Trophoblast cell (in vitro differentiated cells and primary cell): Measurements from ENCODE around the gene SUSD5.

Source experiments
- DNase-seq, 2 donors: peaks; one replicate each; pipeline ENCODE4 v3.0.0-alpha.2; 2016
- H2AFZ ChIP-seq: 2 replicates; pipeline ENCODE4 v1.6.1; 2013; ENCODE audit warnings: low read length, moderate library complexity, mild to moderate bottlenecking; ENCODE audit not compliant: insufficient read depth, poor library complexity
- H2AK5ac ChIP-seq: 2 replicates; pipeline ENCODE4 v1.6.1; 2013; ENCODE audit warnings: mild to moderate bottlenecking, low read length
- H2BK120ac ChIP-seq: 2 replicates; pipeline ENCODE4 v1.6.1; 2013; ENCODE audit warnings: low read length, mild to moderate bottlenecking, moderate library complexity; ENCODE audit not compliant: insufficient read depth, poor library complexity
- H2BK12ac ChIP-seq: 2 replicates; pipeline ENCODE4 v1.6.1; 2013; ENCODE audit warnings: mild to moderate bottlenecking, low read length, moderate library complexity
- H2BK5ac ChIP-seq: 2 replicates; pipeline ENCODE4 v1.6.1; 2013; ENCODE audit warnings: low read length, low read depth, moderate library complexity, mild to moderate bottlenecking; ENCODE audit not compliant: poor library complexity
- H3K14ac ChIP-seq: 2 replicates; pipeline ENCODE4 v1.6.1; 2013; ENCODE audit warnings: mild to moderate bottlenecking, low read length
- H3K18ac ChIP-seq: 2 replicates; pipeline ENCODE4 v1.6.1; 2013; ENCODE audit warnings: mild to moderate bottlenecking, low read length
- H3K23ac ChIP-seq: 2 replicates; pipeline ENCODE4 v1.6.1; 2013; ENCODE audit warnings: low read length
- H3K27ac ChIP-seq: 2 replicates; pipeline ENCODE4 v1.5.1; 2013; ENCODE audit warnings: low read depth, mild to moderate bottlenecking, inconsistent platforms, low read length, moderate library complexity
- H3K27me3 ChIP-seq: 2 replicates; pipeline ENCODE4 v1.6.1; 2013; ENCODE audit warnings: inconsistent platforms, mild to moderate bottlenecking, low read length, moderate library complexity; ENCODE audit not compliant: insufficient read depth
- H3K36me3 ChIP-seq, 2 experiments: 1 replicate in 1 of 2; 2 replicates in 1 of 2; pipeline ENCODE4 v1.6.1; 2013; ENCODE audit warnings: low read length in 2 of 2, mild to moderate bottlenecking in 2 of 2, moderate library complexity in 1 of 2; ENCODE audit not compliant: insufficient read depth in 2 of 2, control insufficient read depth in 1 of 2
- H3K4ac ChIP-seq: 2 replicates; pipeline ENCODE4 v1.6.1; 2013; ENCODE audit warnings: low read depth, mild to moderate bottlenecking, low read length, moderate library complexity
- H3K4me1 ChIP-seq, 2 experiments: 1 replicate in 1 of 2; 2 replicates in 1 of 2; pipeline ENCODE4 v1.6.1; 2013; ENCODE audit warnings: low read length in 2 of 2, mild to moderate bottlenecking in 2 of 2, moderate library complexity in 1 of 2; ENCODE audit not compliant: insufficient read depth in 2 of 2, control insufficient read depth in 1 of 2
- H3K4me2 ChIP-seq: 2 replicates; pipeline ENCODE4 v1.6.1; 2013; ENCODE audit warnings: inconsistent platforms, mild to moderate bottlenecking, low read length, moderate library complexity
- H3K4me3 ChIP-seq: 2 replicates; pipeline ENCODE4 v1.5.1; 2013; ENCODE audit warnings: mild to moderate bottlenecking, low read depth, low read length, inconsistent platforms
- H3K79me1 ChIP-seq: one replicate; pipeline ENCODE4 v1.6.1; 2013; ENCODE audit warnings: low read length
- H3K79me2 ChIP-seq: 2 replicates; pipeline ENCODE4 v1.6.1; 2013; ENCODE audit warnings: low read length, mild to moderate bottlenecking; ENCODE audit not compliant: control insufficient read depth, insufficient read depth, poor library complexity
- H3K9ac ChIP-seq: 2 replicates; pipeline ENCODE4 v1.6.1; 2013; ENCODE audit warnings: mild to moderate bottlenecking, low read length
- H3K9me3 ChIP-seq: 2 replicates; pipeline ENCODE4 v1.6.1; 2013; ENCODE audit warnings: low read depth, mild to moderate bottlenecking, control low read depth, inconsistent platforms, low read length; ENCODE audit not compliant: insufficient read depth
- H4K12ac ChIP-seq: 2 replicates; pipeline ENCODE4 v1.6.1; 2013; ENCODE audit warnings: low read depth, mild to moderate bottlenecking, low read length, moderate library complexity
- H4K8ac ChIP-seq: 2 replicates; pipeline ENCODE4 v1.6.1; 2013; ENCODE audit warnings: low read depth, mild to moderate bottlenecking, low read length, moderate library complexity
- H4K91ac ChIP-seq: one replicate; pipeline ENCODE4 v1.6.1; 2013; ENCODE audit warnings: low read depth, mild to moderate bottlenecking, low read length, moderate library complexity
- WGBS: extraction: QIAGEN DNeasy Blood & Tissue Kit; methylation state at CpG from one replicate; pipeline ENCODE4 v1.1.7; 2013; ENCODE audit warnings: missing lambda C conversion rate; ENCODE audit not compliant: insufficient read length, insufficient coverage; ENCODE audit errors: extremely low coverage; 5-methylcytosine and 5-hydroxymethylcytosine counted together

SUSD5 gene

DNA sequence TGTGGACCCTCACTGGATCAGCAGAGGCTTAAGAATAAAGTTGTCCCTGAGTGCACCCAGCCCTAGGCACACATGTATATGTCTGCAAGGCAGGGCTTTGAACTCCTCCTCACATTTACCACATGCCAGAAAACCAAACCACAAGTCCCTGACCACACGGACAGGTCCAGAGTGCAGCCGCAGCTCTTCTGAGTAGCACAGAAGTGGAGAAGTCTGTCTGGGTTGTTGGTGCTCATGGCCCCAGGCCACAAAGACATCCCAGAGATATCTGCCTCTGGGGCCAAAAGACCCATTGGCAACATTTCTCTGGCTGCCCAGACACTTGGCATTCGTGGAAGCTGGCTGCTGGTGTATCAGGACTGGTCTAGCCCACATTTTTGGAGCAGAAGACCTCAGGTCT lies 17.4 kb downstream of the SUSD5 start:
- H3K4me2 ChIP-seq = no peak overlapping the region
- H3K27ac ChIP-seq = no peak overlapping the region
- DNase-seq = peak; percentile 70 to 79
- H3K27me3 ChIP-seq = no peaks in the 10 kb centered on the region
- H3K36me3 ChIP-seq = no peaks in the 10 kb centered on the region
- no peak overlapping the region for H2BK12ac ChIP-seq
- H3K4me3 ChIP-seq = no peak overlapping the region
- H3K4ac ChIP-seq = no peak overlapping the region
- no peak overlapping the region for H3K18ac ChIP-seq
- no peak overlapping the region for H2BK5ac ChIP-seq
- H3K79me1 ChIP-seq = no peaks in the 10 kb centered on the region
- no peak overlapping the region for H3K14ac ChIP-seq
- H3K4me1 ChIP-seq = no peaks in the 10 kb centered on the region
- no peaks in the 10 kb centered on the region for H3K79me2 ChIP-seq
- H3K9me3 ChIP-seq = peaks cover 1% of the 10 kb centered on the region
- no peak overlapping the region for H4K12ac ChIP-seq
- H2AK5ac ChIP-seq = no peak overlapping the region
- H4K91ac ChIP-seq = no peak overlapping the region
- H2AFZ ChIP-seq = no peak overlapping the region
- no peak overlapping the region for H2BK120ac ChIP-seq
- H4K8ac ChIP-seq = no peak overlapping the region
- no peak overlapping the region for H3K9ac ChIP-seq
- WGBS = no CpG with 5 or more reads among the region's 3 CpGs
- H3K23ac ChIP-seq = no peak overlapping the region

DNA sequence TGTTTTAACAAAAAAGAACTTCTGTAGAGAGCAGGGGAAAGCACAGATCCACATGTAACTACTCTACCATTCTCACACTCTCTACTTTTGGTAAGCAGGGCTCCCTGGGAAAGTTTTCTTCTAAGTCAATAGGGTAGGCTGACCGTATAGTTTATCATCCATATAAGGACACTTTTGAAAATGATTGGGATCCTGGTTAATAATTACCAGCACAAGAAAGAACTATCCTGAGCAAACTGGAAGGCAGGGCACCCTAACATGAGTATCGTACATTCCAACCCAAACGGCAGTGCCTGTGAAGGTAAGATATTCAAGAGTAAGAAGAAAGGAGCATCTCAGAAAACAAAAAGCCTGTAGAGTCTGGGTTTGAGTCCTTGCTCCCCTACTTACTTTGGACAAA lies 22.1 kb downstream of the SUSD5 start:
- no peak overlapping the region for H3K4me3 ChIP-seq
- H3K18ac ChIP-seq = no peak overlapping the region
- no peak overlapping the region for H3K14ac ChIP-seq
- no peak overlapping the region for H2BK12ac ChIP-seq
- H3K4ac ChIP-seq = no peak overlapping the region
- DNase-seq = no peak
- no peak overlapping the region for H2AK5ac ChIP-seq
- H3K79me2 ChIP-seq = no peaks in the 10 kb centered on the region
- no peak overlapping the region for H2AFZ ChIP-seq
- no peak overlapping the region for H2BK5ac ChIP-seq
- H3K9me3 ChIP-seq = no peaks in the 10 kb centered on the region
- peaks cover 0 to 3% of the 10 kb centered on the region in 2 experiments for H3K4me1 ChIP-seq
- no peaks in the 10 kb centered on the region for H3K27me3 ChIP-seq
- no peak overlapping the region for H3K23ac ChIP-seq
- no peak overlapping the region for H2BK120ac ChIP-seq
- H4K12ac ChIP-seq = no peak overlapping the region
- H4K91ac ChIP-seq = no peak overlapping the region
- WGBS = no CpG with 5 or more reads among the region's 3 CpGs
- H3K27ac ChIP-seq = no peak overlapping the region
- no peak overlapping the region for H3K9ac ChIP-seq
- no peak overlapping the region for H3K4me2 ChIP-seq
- no peaks in the 10 kb centered on the region for H3K36me3 ChIP-seq
- no peaks in the 10 kb centered on the region for H3K79me1 ChIP-seq
- H4K8ac ChIP-seq = no peak overlapping the region

DNA sequence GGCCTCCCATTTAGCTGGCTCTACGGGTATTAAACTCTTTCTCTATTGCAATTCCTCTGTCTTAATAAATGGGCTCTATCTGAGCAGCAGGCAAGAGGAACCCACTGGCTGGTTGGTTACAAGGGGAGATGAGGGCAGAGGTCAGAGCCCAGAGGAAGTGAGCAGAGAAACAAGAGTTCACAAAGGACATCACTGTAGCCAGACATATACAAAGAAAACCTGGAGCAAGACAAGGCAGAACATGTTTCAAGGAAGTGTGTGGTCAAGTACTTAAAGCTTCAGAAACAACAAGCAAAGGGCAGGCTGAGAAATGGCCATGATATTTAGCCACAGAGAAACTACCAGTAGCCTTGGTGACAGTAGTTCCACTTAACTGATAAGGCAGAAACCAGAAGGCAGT lies 24.3 kb downstream of the SUSD5 start:
- Histone ChIP-seq H3K4me3 (no peak overlapping the region), H3K14ac (no peak overlapping the region), H2BK5ac (no peak overlapping the region), H3K4me2 (no peak overlapping the region), H4K91ac (no peak overlapping the region), H2AFZ (no peak overlapping the region), H3K27ac (no peak overlapping the region), H3K9ac (no peak overlapping the region), H2AK5ac (no peak overlapping the region), H2BK120ac (no peak overlapping the region), H3K27me3 (no peaks in the 10 kb centered on the region), H3K4me1 (peaks cover 0 to 3% of the 10 kb centered on the region in 2 experiments), H4K12ac (no peak overlapping the region), H4K8ac (no peak overlapping the region), H3K36me3 (no peaks in the 10 kb centered on the region), H3K79me1 (no peaks in the 10 kb centered on the region), H3K23ac (no peak overlapping the region), H3K9me3 (no peaks in the 10 kb centered on the region), H3K4ac (no peak overlapping the region), H3K79me2 (no peaks in the 10 kb centered on the region), H3K18ac (no peak overlapping the region), H2BK12ac (no peak overlapping the region)
- WGBS = no CpG with 5 or more reads among the region's 1 CpG
- DNase-seq = peak in 1 of 2 donors; percentile 37

DNA sequence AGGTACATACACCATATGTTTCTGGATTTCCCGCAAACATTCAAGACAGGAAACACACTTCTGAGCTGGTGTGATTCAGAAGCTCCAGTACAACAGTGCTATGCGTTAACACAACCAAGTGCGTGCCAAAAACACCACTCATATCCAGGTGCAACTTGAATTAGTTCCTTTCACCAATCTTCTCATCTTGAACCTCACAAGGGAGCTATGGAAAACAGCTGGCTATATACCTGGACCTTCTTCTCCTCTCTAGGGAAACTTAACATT lies 31.3 kb downstream of the SUSD5 start:
- Histone ChIP-seq H3K9ac (no peak overlapping the region), H3K27me3 (no peaks in the 10 kb centered on the region), H3K79me1 (no peaks in the 10 kb centered on the region), H2AFZ (no peak overlapping the region), H3K27ac (no peak overlapping the region), H3K4me2 (no peak overlapping the region), H4K12ac (no peak overlapping the region), H4K91ac (no peak overlapping the region), H3K18ac (no peak overlapping the region), H3K4me3 (no peak overlapping the region), H2BK12ac (no peak overlapping the region), H2AK5ac (no peak overlapping the region), H3K14ac (no peak overlapping the region), H3K9me3 (no peaks in the 10 kb centered on the region), H3K36me3 (no peaks in the 10 kb centered on the region), H3K23ac (no peak overlapping the region), H2BK5ac (no peak overlapping the region), H3K4me1 (no peaks in the 10 kb centered on the region), H2BK120ac (no peak overlapping the region), H3K4ac (no peak overlapping the region), H4K8ac (no peak overlapping the region), H3K79me2 (no peaks in the 10 kb centered on the region)
- no peak for DNase-seq
- no CpG with 5 or more reads among the region's 3 CpGs for WGBS
